CD1c-positive myeloid dendritic cell (primary cell): Measurements from ENCODE around the gene CAPN10.
"Not testable (repeated sequence)": the region's sequence is repeated elsewhere in the genome, so short reads cannot be mapped to it uniquely, and the experiment has no call there.

Experiments used
- DNase-seq: peaks from one replicate; pipeline ENCODE4 v3.0.0-alpha.2; 2016; ENCODE audit errors: extremely low spot score

The CAPN10 gene, protein sequence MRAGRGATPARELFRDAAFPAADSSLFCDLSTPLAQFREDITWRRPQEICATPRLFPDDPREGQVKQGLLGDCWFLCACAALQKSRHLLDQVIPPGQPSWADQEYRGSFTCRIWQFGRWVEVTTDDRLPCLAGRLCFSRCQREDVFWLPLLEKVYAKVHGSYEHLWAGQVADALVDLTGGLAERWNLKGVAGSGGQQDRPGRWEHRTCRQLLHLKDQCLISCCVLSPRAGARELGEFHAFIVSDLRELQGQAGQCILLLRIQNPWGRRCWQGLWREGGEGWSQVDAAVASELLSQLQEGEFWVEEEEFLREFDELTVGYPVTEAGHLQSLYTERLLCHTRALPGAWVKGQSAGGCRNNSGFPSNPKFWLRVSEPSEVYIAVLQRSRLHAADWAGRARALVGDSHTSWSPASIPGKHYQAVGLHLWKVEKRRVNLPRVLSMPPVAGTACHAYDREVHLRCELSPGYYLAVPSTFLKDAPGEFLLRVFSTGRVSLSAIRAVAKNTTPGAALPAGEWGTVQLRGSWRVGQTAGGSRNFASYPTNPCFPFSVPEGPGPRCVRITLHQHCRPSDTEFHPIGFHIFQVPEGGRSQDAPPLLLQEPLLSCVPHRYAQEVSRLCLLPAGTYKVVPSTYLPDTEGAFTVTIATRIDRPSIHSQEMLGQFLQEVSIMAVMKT

DNA sequence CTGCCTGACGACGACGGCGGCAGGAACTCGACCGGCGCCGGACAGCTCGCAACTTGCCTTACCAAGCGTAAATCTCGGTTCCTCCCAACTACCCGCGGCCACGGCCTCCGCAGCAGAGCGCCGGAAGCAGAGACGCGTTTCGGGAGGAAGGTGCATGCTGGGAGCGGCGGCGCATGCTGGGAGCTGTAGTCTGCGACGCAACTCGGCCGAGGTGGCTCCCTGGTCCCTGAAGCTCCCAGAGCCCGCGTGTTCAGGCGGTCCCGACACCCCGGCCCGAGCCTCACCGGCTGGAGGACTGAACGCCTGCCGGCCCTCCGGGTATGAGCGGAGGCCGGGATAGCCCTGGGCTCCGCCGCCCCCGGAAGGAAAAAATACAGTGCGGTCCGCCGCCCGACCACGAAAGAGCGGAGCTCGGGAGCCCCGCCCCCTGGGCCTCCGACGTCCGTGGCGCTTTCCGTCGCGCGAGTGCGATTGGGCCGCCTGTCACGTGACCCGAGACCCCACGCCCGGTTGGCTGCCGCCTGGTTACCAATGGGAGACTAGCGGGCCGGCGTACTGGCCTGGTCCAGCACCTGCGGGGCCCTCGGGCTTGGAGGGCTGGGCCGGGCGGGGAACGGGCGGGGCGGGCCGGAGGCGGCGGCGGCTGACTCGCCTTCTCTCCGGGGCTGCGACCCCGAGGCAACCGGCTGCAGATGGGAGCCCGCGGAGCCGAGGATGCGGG lies at the start of gene CAPN10:
Gene CAPN10, plus strand, starts transcription at position 537 of the 721 bp plus-strand sequence. Its CDS starts 178 bp downstream, at position 715.
- peak; percentile 99 for DNase-seq

DNA sequence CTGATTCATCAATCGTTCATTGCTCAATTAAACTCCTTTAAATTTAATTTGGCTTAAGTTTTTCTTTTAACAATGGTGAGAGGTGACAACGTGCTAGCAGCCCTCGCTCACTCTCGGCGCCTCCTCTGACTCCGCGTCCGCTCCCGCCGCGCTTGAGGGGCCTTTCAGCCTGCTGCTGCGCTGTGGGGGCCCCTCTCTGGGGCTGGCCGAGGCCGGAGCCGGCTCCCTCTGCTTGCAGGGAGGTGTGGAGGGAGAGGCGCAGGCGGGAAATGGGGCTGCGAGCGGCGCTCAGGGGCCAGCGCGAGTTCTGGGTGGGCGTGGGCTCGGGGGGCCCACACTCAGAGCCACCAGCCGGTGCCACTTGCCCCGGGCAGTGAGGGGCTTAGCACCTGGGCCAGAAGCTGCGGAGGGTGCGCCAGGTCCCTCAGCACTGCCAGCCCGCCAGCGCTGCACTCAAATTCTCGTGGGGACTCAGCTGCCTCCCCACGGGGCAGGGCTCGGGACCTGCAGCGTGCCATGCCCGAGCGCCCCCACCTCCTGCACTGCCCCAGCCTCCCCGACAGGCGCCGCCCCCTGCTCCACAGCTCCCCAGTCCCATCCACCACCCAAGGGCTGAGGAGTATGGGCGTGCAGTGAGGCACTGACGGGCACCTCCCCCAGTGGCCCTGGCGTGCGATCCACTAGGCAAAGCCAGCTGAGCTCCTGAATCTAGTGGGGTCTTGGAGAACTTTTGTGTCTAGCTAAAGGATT lies 48.3 kb upstream of the CAPN10 start:
- no peak for DNase-seq

GRCh38 chr2:240539101-240539500 lies 47.4 kb upstream of the CAPN10 start:
- not testable (repeated sequence) for DNase-seq

DNA sequence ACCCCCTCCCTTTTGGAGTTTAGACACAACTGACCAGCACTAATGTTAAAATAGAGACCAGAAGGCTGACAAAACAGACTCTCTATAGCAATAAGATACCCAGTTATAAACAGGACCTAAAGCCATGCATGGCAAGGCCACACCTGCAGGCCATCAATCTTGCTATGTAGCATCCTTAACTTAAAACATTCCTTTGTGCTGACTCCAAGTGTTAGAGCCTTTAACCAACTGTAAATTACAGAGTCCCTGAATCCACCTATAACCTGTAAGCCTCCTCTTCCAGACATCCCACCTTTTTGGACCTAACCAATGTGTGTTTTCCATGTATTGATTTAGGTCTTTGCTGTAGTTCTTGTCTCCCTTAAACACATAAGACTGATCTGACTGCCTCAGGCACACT lies 46.6 kb upstream of the CAPN10 start:
- DNase-seq = no peak

DNA sequence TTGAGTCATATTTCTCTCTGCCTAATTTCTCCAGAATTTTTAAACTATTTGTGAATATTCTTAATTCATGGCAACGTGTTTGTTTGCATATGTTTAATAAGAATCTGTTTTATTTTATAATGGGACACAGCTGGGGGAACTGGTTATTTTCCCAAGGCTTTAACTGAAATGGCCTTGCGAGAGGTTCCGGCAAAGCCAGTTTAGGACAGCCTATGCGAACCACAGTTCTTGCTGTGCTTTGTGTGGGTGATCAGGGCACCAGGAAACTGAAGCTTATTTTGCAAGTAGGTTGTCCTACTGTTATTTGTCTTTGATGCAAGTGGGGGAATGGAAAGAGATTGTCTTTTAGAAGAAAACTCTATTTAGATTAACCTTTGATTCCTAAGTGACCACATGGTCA lies 35.2 kb upstream of the CAPN10 start:
- DNase-seq = no peak

- no peak for DNase-seq
Measured at GRCh38 chr2:240551811-240552210, 34.7 kb upstream of the CAPN10 start.

GRCh38 chr2:240553956-240554480 lies 32.5 kb upstream of the CAPN10 start:
- DNase-seq = no peak

DNA sequence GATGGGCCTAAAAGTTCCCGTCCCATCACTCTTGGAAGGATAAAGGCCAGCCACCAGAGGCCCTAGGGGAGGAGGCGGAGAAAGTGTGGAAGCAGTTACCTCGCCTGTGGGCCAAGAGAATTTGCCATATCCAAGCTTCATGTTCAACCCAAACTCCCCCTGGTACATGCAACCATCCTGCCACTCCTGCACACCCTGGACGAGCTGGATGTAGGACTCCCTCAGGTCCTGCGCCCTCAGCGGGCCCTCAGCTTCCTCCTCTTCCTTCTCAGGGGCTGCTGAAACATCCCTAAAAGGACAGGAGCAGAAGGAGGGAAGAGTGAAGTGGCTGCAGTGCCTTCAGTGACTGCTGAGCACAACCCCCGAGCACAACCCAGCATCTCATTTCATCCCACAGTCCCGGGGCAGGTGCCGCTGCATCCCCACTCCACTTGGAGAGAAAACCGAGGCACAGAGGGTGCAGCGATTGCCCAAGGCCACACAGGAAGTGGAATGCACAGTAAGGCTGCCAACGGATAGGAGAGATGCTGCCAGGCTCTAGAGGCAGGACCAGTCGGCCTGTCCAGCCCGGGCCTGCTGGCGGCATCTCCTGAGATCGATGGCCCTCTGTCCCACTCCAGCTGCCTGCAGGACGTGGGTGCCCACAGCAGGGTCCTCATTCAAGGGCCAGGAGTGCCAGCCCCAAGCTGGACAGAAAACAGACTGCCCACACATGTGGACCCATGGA lies 31.6 kb upstream of the CAPN10 start:
- DNase-seq = no peak

DNA sequence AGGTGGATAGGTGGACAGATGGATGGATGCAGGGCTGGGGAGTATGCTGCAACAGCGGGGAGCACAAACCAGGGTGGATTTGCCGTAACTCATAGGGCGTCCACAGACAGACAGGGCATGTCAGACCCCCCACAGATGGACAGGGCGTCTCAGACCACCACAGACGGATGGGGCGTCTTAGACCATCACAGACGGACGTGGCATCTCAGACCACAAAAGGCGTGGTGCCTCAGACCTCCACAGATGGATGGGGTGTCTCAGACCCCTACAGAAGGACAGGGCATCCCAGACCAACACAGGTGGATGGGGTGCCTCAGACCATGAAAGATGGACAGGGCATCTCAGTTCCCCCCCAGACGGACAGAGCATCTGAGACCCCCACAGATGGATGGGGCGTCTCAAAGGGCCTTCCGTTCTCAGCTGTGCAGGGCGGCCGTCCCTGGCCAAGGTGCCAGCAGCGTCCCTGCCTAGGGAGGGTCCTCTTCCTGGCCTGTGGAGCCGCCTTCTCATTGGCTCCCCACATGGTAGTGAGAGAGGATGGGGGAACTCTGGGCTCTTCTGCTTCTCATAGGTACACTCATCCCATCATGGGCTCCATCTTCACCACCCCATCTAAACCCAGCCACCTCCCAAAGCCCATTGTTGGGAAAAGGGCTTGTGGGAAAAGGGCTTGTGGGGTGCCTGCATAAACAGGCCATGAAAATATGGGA lies 30.8 kb upstream of the CAPN10 start:
- no peak for DNase-seq

GRCh38 chr2:240556553-240557100 lies 29.9 kb upstream of the CAPN10 start:
- peak; percentile 54 for DNase-seq

- DNase-seq = no peak
Measured at GRCh38 chr2:240557101-240557751, 29.3 kb upstream of the CAPN10 start.

DNA sequence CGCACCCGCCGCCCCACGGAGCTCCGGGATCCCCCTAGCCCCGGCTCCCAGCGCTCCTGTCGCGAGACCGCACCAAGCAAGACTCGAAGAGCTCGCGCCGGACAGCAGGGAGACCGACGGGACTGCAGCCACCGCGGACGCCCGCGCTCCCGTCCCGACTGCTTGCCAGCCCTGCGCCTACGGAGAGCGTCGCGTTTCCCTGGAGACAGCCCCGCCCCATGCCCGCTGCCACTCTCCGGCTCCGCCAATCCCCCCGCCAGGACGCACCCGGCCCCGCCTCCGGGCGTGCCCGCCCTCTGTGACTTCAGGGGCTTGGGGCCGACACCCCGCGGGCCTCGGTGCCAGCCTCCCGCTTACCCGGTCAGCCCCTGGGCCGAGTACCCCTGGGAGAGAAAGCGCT lies 28.7 kb upstream of the CAPN10 start, which contains the start of gene ANKMY1:
Gene ANKMY1, minus strand, starts transcription at position 181 of the 400 bp plus-strand sequence. CDS start 653 bp downstream, outside the sequence.
- peak; percentile 72 for DNase-seq

DNA sequence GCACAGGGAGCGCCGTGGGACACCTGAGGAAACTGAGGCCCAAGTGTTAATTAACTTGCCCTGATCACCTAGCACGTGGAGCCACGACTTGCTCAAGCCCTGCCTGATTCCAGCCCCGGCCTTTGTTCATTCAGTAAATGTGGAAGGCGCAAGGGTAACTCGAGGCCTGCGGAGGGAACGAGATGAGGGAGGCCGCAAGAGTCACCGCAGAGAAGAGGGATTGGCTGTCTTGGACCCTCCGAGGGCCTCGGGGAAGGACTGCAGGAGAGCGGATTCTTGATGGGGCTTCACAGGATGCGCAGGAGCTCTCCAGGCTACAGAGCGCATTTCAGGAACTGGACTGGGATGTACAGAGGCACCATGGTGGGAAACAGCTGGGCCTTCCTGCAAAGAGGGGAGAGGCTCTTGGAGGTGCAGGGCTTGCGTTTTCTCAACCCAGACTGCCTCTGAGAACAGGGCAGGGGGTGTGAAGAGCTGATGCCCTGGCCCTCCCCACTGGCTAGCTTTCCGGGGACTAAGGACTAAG lies 28.2 kb upstream of the CAPN10 start:
- DNase-seq = no peak

GRCh38 chr2:240559286-240559685 lies 27.2 kb upstream of the CAPN10 start:
- DNase-seq = no peak

- peak; percentile 98 for DNase-seq
Measured at GRCh38 chr2:240560084-240560479, 26.5 kb upstream of the CAPN10 start, which contains the start of gene DUSP28. Gene DUSP28 (plus strand): TSS chr2:240560357. CDS start chr2:240560685, 328 bp downstream.

DNA sequence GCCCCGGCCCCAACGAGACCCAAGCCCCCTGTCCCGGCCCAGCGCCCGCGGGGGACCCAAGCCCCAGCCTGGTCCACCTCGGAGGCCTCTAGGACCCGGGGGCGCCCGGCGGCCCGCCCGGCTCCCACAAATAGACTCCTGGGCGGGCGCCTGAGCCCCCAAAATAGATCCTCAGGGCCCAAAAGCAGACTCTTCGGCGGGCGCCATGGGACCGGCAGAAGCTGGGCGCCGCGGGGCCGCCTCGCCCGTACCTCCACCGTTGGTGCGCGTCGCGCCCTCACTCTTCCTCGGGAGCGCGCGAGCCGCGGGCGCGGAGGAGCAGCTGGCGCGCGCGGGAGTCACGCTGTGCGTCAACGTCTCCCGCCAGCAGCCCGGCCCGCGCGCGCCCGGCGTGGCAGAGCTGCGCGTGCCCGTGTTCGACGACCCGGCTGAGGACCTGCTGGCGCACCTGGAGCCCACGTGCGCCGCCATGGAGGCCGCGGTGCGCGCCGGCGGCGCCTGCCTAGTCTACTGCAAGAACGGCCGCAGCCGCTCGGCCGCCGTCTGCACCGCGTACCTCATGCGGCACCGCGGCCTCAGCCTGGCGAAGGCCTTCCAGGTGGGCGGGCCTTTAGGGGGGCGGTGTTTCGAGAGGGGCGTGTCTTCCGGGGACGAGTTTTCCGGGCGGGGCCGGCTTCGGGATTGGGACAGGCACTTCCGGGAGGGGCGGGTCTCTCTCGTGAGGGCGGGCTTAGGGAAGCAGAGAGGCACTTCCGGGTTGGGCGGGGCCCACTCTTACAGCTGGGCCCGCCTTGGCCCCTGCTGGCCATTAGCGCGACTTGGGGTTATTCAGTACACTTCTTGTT lies 25.8 kb upstream of the CAPN10 start:
- DNase-seq = peak; percentile 99

GRCh38 chr2:240561325-240561971 lies 25.1 kb upstream of the CAPN10 start:
- peak; percentile 81 for DNase-seq
